Colon (tissue), 2 donors: ENCODE data around the gene ADM.
A peak's percentile ranks its signal among the peaks of the same experiment; 100 is the strongest.

Experiments used
- FAIRE-seq: peaks from 2 replicates; lab custom pipeline; 2012; peaks lifted over from hg19 to GRCh38; lab: Jason Lieb, UNC
- donor health status: control.
- donor health status: control.

The ADM gene

GRCh38 chr11:10328314-10329098 lies 23.6 kb downstream of the ADM start:
- no peak for FAIRE-seq

GRCh38 chr11:10329356-10329755 lies 24.5 kb downstream of the ADM start:
- FAIRE-seq = no peak

- FAIRE-seq = peak; percentile 28
Observed at GRCh38 chr11:10329935-10330334, 25.1 kb downstream of the ADM start.

- FAIRE-seq = no peak
Observed at GRCh38 chr11:10331548-10332289, 26.8 kb downstream of the ADM start.

GRCh38 chr11:10333490-10333889 lies 28.6 kb downstream of the ADM start:
- FAIRE-seq = no peak

GRCh38 chr11:10338287-10338686 lies 33.4 kb downstream of the ADM start:
- no peak for FAIRE-seq

- FAIRE-seq = no peak
Observed at GRCh38 chr11:10348650-10349280, 43.9 kb downstream of the ADM start.

GRCh38 chr11:10349281-10349665 lies 44.4 kb downstream of the ADM start:
- no peak for FAIRE-seq

GRCh38 chr11:10349806-10350205 lies 44.9 kb downstream of the ADM start:
- no peak for FAIRE-seq

- FAIRE-seq = no peak
Observed at GRCh38 chr11:10350334-10350733, 45.5 kb downstream of the ADM start.

- FAIRE-seq = no peak
Observed at GRCh38 chr11:10351435-10351764, 46.5 kb downstream of the ADM start.

GRCh38 chr11:10351765-10352641 lies 47.1 kb downstream of the ADM start:
- FAIRE-seq = no peak

GRCh38 chr11:10352921-10353550 lies 48.2 kb downstream of the ADM start:
- no peak for FAIRE-seq

- FAIRE-seq = no peak
Observed at GRCh38 chr11:10354389-10354788, 49.5 kb downstream of the ADM start.

GRCh38 chr11:10355257-10355661 lies 50.4 kb downstream of the ADM start:
- no peak for FAIRE-seq

GRCh38 chr11:10356161-10356560 lies 51.3 kb downstream of the ADM start:
- FAIRE-seq = no peak
